Measurements from ENCODE around the gene ST3GAL4. TPM values are rescaled to one million over a fixed set of nuclear protein-coding genes. Genes with fewer than 3 reads are reported as not detected.
A peak's percentile ranks its signal among the peaks of the same experiment; 100 is the strongest.

ST3GAL4 gene
- total RNA-seq, 1 donor: 13.8 TPM

DNA sequence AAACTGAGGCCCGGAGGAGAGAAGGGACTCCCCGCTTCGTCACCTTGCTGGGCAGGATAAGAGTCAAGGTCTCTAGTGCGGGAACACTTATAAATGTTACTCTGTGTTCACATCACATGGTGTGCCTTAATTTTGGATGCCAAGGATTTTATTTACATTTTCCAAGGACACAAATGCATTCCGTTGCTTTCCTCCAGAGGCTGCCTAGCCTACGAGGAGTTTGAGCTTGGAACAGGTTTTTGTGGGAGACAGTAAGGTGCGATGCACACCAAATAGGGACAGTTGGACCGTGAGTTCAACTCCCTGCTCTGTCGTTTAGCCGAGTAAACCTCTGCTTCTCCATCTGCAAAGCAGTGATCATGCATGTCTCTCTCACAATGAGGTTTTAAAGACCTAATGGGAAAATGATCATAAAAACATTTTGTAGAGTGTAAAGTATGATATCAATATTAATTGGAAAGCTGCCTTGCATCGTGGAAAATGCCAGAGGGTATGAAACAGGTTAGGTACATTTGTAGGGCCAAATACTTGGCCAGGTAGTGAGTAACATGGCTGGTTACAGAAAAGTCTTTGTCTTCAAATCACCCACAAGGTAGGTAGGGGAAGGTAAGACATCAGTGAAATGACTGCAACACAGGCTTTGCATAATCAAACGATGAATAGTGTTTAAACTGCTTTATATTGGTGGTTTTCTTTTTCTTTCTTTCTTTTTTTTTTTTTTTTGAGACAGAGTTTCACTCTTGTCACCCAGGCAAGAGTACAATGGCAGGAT is 61.8 kb downstream of the ST3GAL4 start:
- Histone ChIP-seq H3K9me3 (ENCODE audit: low read depth, low read length) (no peaks in the 10 kb centered on the region), H3K4me3 (ENCODE audit: insufficient read depth, low read length) (peak overlapping the region; percentile 65), H2AFZ (ENCODE audit: low read length) (no peak overlapping the region), H3K27me3 (ENCODE audit: insufficient read depth, low read length) (no peaks in the 10 kb centered on the region), H3K36me3 (ENCODE audit: insufficient read depth, low read length) (peaks cover 7% of the 10 kb centered on the region), H3K79me2 (ENCODE audit: insufficient read depth, low read length) (no peaks in the 10 kb centered on the region), H3K27ac (ENCODE audit: low read depth, low read length) (no peak overlapping the region), H3K4me1 (ENCODE audit: insufficient read depth, low read length) (peaks cover 11% of the 10 kb centered on the region), H3K4me2 (ENCODE audit: insufficient read depth, low read length) (peak overlapping the region; percentile 63), H4K20me1 (ENCODE audit: insufficient read depth, low read length) (no peaks in the 10 kb centered on the region)
- TF ChIP-seq, protein P1, sequence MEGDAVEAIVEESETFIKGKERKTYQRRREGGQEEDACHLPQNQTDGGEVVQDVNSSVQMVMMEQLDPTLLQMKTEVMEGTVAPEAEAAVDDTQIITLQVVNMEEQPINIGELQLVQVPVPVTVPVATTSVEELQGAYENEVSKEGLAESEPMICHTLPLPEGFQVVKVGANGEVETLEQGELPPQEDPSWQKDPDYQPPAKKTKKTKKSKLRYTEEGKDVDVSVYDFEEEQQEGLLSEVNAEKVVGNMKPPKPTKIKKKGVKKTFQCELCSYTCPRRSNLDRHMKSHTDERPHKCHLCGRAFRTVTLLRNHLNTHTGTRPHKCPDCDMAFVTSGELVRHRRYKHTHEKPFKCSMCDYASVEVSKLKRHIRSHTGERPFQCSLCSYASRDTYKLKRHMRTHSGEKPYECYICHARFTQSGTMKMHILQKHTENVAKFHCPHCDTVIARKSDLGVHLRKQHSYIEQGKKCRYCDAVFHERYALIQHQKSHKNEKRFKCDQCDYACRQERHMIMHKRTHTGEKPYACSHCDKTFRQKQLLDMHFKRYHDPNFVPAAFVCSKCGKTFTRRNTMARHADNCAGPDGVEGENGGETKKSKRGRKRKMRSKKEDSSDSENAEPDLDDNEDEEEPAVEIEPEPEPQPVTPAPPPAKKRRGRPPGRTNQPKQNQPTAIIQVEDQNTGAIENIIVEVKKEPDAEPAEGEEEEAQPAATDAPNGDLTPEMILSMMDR (IDR thresholded peaks at IDR 0.05; ENCODE audit: extremely low read depth, low read depth, low read length): no peak
- peak; percentile 79 for DNase-seq (ENCODE audit: insufficient read length, low spot score, missing footprints)

DNA sequence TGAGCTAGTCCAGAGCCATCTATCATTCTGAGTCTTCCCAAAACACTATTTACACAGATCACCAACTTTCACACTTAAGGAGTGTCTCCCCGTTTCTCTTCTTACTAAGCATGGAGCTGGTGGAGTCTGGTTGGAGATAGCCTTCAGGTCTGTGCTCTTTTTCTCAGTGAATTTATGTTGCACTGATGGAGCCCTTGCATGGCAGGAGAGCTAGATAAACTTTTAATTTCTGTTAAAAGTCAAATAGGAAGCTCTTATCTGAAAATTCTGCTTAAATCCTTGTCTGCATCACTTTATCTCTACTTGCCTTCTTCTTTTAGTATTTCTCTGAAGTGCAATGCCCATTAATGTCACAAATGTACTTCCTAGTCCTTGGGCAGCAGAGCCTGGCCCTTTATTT is 63.4 kb downstream of the ST3GAL4 start:
- no peaks in the 10 kb centered on the region for H3K79me2 ChIP-seq (ENCODE audit: insufficient read depth, low read length)
- TF ChIP-seq, protein P1 (IDR thresholded peaks at IDR 0.05; ENCODE audit: extremely low read depth, low read depth, low read length): no peak
- no peaks in the 10 kb centered on the region for H3K9me3 ChIP-seq (ENCODE audit: low read depth, low read length)
- no peak overlapping the region for H2AFZ ChIP-seq (ENCODE audit: low read length)
- no peak overlapping the region for H3K4me2 ChIP-seq (ENCODE audit: insufficient read depth, low read length)
- H3K27ac ChIP-seq (ENCODE audit: low read depth, low read length): no peak overlapping the region
- DNase-seq (ENCODE audit: insufficient read length, low spot score, missing footprints): no peak
- no peak overlapping the region for H3K4me3 ChIP-seq (ENCODE audit: insufficient read depth, low read length)
- H3K4me1 ChIP-seq (ENCODE audit: insufficient read depth, low read length): peaks cover 11% of the 10 kb centered on the region
- H4K20me1 ChIP-seq (ENCODE audit: insufficient read depth, low read length): no peaks in the 10 kb centered on the region
- H3K27me3 ChIP-seq (ENCODE audit: insufficient read depth, low read length): no peaks in the 10 kb centered on the region
- H3K36me3 ChIP-seq (ENCODE audit: insufficient read depth, low read length): no peaks in the 10 kb centered on the region

DNA sequence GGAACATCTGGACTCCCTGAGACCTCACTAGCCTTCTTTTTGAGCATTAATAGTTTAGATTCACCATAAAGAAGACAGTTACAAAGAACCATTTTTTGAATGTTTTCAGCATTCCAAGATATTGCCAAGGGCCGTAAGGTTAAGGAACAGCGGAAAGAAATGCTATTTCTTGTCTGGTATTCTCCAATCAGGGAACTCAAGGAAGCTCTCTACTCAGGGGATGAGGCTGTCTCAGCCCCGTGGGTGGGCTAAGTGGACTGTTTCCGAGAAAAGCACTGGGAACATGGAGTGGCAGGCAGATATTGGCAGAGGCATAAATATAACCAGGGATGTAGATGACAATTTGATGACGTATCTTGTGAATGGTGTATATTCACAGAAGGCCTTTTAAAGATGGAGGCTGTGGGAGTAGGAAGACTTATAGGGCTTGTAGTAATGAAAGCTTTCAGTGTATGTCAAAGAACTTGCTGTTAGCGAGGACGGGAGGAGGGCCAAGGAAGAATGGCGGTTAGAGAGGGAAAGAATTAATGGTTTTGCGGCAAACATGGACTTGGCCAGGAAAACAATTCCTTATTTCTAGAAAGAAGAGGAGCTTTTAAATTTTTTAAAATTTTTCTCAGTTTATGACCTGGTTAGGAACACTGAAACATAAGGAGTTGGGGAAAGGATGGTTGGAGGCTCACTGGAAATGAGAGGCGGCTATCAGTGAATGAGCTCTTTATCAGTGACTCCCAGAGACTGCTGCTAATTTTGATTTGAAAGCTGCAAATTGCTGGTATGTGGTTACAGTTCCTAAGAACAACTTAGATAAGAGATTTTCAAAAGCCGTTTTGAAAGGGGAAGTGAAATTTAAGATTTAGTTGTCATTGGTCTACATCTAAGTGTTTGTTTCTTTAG is 64.6 kb downstream of the ST3GAL4 start:
- H3K36me3 ChIP-seq (ENCODE audit: insufficient read depth, low read length): peaks cover 5% of the 10 kb centered on the region
- H3K4me2 ChIP-seq (ENCODE audit: insufficient read depth, low read length): peak overlapping the region; percentile 51

More for the DNA sequence above, 64.6 kb downstream of the ST3GAL4 start:
- no peaks in the 10 kb centered on the region for H3K79me2 ChIP-seq (ENCODE audit: insufficient read depth, low read length)
- H3K4me1 ChIP-seq (ENCODE audit: insufficient read depth, low read length): peaks cover 8% of the 10 kb centered on the region
- TF ChIP-seq, protein P1 (IDR thresholded peaks at IDR 0.05; ENCODE audit: extremely low read depth, low read depth, low read length): no peak
- H2AFZ ChIP-seq (ENCODE audit: low read length): peak overlapping the region; percentile 55
- no peak overlapping the region for H3K4me3 ChIP-seq (ENCODE audit: insufficient read depth, low read length)
- no peaks in the 10 kb centered on the region for H4K20me1 ChIP-seq (ENCODE audit: insufficient read depth, low read length)
- H3K9me3 ChIP-seq (ENCODE audit: low read depth, low read length): no peaks in the 10 kb centered on the region
- no peaks in the 10 kb centered on the region for H3K27me3 ChIP-seq (ENCODE audit: insufficient read depth, low read length)
- DNase-seq (ENCODE audit: insufficient read length, low spot score, missing footprints): peak; percentile 83
- peak overlapping the region; percentile 55 for H3K27ac ChIP-seq (ENCODE audit: low read depth, low read length)
